ENCODE results near the gene FBXO36.
"Not testable (repeated sequence)": the region's sequence is repeated elsewhere in the genome, so short reads cannot be mapped to it uniquely, and the experiment has no call there.

Gene FBXO36

GRCh38 chr2:229922449-229923386 lies at the start of gene FBXO36:
Gene FBXO36, plus strand, starts transcription at chr2:229922503. Its CDS starts 11 bp downstream, at chr2:229922514.
- peak in 1 of 2 donors; percentile 89 for DNase-seq

GRCh38 chr2:229873123-229873581 lies 49.2 kb upstream of the FBXO36 start:
- no peak for DNase-seq

GRCh38 chr2:229874647-229875046 lies 47.7 kb upstream of the FBXO36 start:
- no peak for DNase-seq

GRCh38 chr2:229875549-229875948 lies 46.8 kb upstream of the FBXO36 start:
- DNase-seq = no peak

GRCh38 chr2:229879191-229879950 lies 42.9 kb upstream of the FBXO36 start:
- DNase-seq = no peak

- DNase-seq = no peak
Observed at GRCh38 chr2:229880892-229881586, 41.3 kb upstream of the FBXO36 start.

GRCh38 chr2:229882583-229882982 lies 39.7 kb upstream of the FBXO36 start:
- no peak for DNase-seq

- no peak for DNase-seq
Observed at GRCh38 chr2:229884775-229885699, 37.3 kb upstream of the FBXO36 start.

GRCh38 chr2:229887441-229887840 lies 34.9 kb upstream of the FBXO36 start:
- no peak for DNase-seq

GRCh38 chr2:229888031-229888430 lies 34.3 kb upstream of the FBXO36 start:
- no peak for DNase-seq

GRCh38 chr2:229889023-229889422 lies 33.3 kb upstream of the FBXO36 start:
- no peak for DNase-seq

GRCh38 chr2:229896857-229897256 lies 25.4 kb upstream of the FBXO36 start:
- DNase-seq = no peak

- DNase-seq = no peak
Observed at GRCh38 chr2:229899604-229900003, 22.7 kb upstream of the FBXO36 start.

GRCh38 chr2:229900012-229900411 lies 22.3 kb upstream of the FBXO36 start:
- DNase-seq = no peak

- DNase-seq = not testable (repeated sequence)
Observed at GRCh38 chr2:229900514-229900913, 21.8 kb upstream of the FBXO36 start.

GRCh38 chr2:229901819-229902218 lies 20.5 kb upstream of the FBXO36 start:
- no peak for DNase-seq

- DNase-seq = no peak
Observed at GRCh38 chr2:229903037-229903436, 19.3 kb upstream of the FBXO36 start.

- DNase-seq = no peak
Observed at GRCh38 chr2:229905601-229906000, 16.7 kb upstream of the FBXO36 start.

GRCh38 chr2:229909090-229909489 lies 13.2 kb upstream of the FBXO36 start:
- no peak for DNase-seq

- no peak for DNase-seq
Observed at GRCh38 chr2:229910147-229910831, 12.0 kb upstream of the FBXO36 start.

- DNase-seq = peak; percentile 34 to 51
Observed at GRCh38 chr2:229910832-229911412, 11.4 kb upstream of the FBXO36 start.
